Right atrium auricular region (tissue), 2 donors: ENCODE results near the gene PTPN4. TPM values are rescaled to one million over a fixed set of nuclear protein-coding genes. Genes with fewer than 3 reads are reported as not detected.

Experiments
- DNase-seq: peaks from one replicate; pipeline ENCODE4 v3.0.0-alpha.2; 2019; ENCODE audit warnings: low spot score
- H3K27ac ChIP-seq, 2 donors: fragments of 200-600 bp; sonication (generic); 1 replicate in 1 of 2; 2 replicates in 1 of 2; pipeline ENCODE4 v1.5.1; 2016 to 2019
- H3K27me3 ChIP-seq, 2 donors: fragments of 200-600 bp; sonication (generic); one replicate each; pipeline versions ENCODE4 v1.5.1 to v1.6.0; 2017 to 2019
- H3K36me3 ChIP-seq: fragments of 200-600 bp; sonication (generic); one replicate; pipeline ENCODE4 v1.5.1; 2016
- H3K4me1 ChIP-seq, 2 donors: fragments of 200-600 bp; sonication (generic); one replicate each; pipeline versions ENCODE4 v1.5.1 to v1.6.0; 2017 to 2019
- H3K4me3 ChIP-seq, 2 donors: fragments of 200-600 bp; sonication (generic); 1 replicate in 1 of 2; 2 replicates in 1 of 2; pipeline ENCODE4 v1.5.1; 2017 to 2019; ENCODE audit warnings: mild to moderate bottlenecking in 1 of 2, moderate library complexity in 1 of 2
- H3K9me3 ChIP-seq, 2 donors: fragments of 200-600 bp; sonication (generic); one replicate each; pipeline ENCODE4 v1.5.1; 2019
- CTCF ChIP-seq, 2 donors: fragments of 200-600 bp; sonication (generic); IDR thresholded peaks; one replicate each; pipeline ENCODE4 v1.5.1; 2019; ENCODE audit warnings: antibody characterized with exemption in 2 of 2
- total RNA-seq, 2 donors: library from RNA; depleted of rRNA; stranded (reverse); fragments of >200 nt; gene quantifications; one replicate each; pipeline ENCODE4 v1.1.0, GENCODE V29; 2016

PTPN4 gene
- total RNA-seq, 2 donors from 2014 or later, result 23.7 to 44.1 TPM

DNA sequence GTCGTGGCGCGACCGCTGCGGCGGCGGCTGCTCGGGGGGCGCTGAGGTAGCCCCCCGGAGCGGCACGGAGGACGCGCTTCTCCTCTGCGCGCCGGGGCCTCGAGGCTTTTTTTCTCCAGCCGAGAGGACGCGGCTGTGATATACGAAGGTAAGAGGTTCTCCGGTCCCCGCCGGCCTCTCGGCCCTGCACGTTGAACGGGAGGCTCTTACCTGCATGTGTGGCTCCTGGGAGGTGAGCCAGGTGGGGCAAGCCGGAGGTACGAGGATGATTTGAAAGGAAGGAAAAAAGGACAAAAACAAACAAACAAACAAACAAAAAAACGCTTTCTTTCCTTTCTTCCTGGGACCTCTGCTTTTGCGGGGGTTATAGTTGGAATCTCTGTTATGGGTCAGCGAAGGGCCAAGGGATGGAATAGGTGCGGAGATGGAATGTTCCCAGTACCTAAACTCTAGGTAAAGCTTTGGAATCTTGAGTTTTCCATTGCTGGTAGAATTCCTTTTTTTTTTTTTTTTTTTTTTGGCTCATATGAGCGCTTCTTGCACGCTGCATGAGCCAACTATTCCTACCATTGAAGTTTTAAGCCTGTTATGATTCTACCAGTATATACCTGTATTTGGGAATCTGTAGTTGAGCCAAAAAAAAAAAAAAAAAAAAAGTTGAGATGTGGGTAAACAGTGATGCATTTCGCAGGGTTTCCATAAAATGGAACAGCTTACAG, 674 bp downstream of the PTPN4 start:
- Histone ChIP-seq H3K27ac (peak overlapping the region; percentile 91 to 95), H3K27me3 (no peaks in the 10 kb centered on the region), H3K36me3 (no peaks in the 10 kb centered on the region), H3K9me3 (no peaks in the 10 kb centered on the region), H3K4me3 (peak overlapping the region; percentile 72 to 89), H3K4me1 (peaks cover 0 to 45% of the 10 kb centered on the region in 2 donors)
- DNase-seq, result no peak
- TF ChIP-seq CTCF (IDR thresholded peaks at IDR 0.05), result no peak

DNA sequence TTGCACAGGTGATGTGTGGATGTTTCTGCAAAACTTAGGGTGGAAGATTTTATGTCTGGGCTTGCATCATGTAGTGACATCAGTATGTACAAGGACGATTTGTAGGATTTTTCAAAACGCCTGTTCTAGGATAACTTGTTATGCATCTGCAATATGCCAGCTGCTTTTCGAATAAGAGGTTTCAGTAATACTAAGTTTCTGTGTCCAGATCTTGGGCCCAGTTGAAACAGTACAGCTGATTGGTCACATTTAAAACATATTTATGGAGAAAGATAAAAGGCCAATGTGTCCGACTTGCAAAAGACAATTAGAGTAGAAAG, 1.2 kb downstream of the PTPN4 start:
- no peak for TF ChIP-seq CTCF (IDR thresholded peaks at IDR 0.05)
- Histone ChIP-seq H3K27ac (peak overlapping the region; percentile 23 to 95), H3K9me3 (no peaks in the 10 kb centered on the region), H3K27me3 (no peaks in the 10 kb centered on the region), H3K36me3 (no peaks in the 10 kb centered on the region), H3K4me3 (peak overlapping the region; percentile 72 to 89), H3K4me1 (peaks cover 0 to 45% of the 10 kb centered on the region in 2 donors)
- no peak for DNase-seq

- H3K27me3 ChIP-seq, result no peaks in the 10 kb centered on the region
- peaks cover 0 to 29% of the 10 kb centered on the region in 2 donors for H3K4me1 ChIP-seq
- no peak overlapping the region for H3K27ac ChIP-seq
- no peaks in the 10 kb centered on the region for H3K36me3 ChIP-seq
- no peak for TF ChIP-seq CTCF (IDR thresholded peaks at IDR 0.05)
- DNase-seq, result no peak
- no peak overlapping the region for H3K4me3 ChIP-seq
- H3K9me3 ChIP-seq, result no peaks in the 10 kb centered on the region
Measured at GRCh38 chr2:119764832-119765231, 5.1 kb downstream of the PTPN4 start.

DNA sequence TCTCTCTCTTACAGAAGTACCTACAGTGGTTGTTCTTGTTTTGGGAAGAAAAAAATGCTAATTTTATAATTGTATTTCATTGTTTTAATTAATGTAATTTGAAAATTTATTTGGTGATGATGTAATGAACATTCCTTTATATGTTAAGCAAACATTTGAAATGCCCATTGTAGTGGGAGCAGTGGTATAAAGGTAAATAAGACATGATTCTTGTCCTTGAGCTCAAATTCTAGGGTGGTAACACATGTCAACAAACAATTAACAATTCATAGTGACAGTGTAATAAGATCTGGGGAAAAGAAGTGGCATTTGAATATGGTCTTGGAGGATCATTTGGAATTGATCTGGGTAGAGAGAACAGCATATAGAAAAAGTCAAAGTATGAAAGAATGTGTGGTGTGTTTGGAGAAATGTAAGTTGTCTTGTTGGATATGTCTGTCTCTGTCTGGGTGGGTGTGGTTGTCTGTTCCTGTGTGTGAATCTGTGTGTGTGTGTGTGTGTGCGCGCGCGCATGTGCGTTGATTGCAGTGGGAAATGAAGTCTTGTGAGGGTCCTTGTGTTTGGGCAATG, 5.8 kb downstream of the PTPN4 start:
- TF ChIP-seq CTCF (IDR thresholded peaks at IDR 0.05), result no peak
- H3K9me3 ChIP-seq, result no peaks in the 10 kb centered on the region
- H3K27ac ChIP-seq, result no peak overlapping the region
- no peaks in the 10 kb centered on the region for H3K27me3 ChIP-seq
- no peaks in the 10 kb centered on the region for H3K36me3 ChIP-seq
- no peak overlapping the region for H3K4me3 ChIP-seq
- no peak for DNase-seq
- peaks cover 0 to 29% of the 10 kb centered on the region in 2 donors for H3K4me1 ChIP-seq

GRCh38 chr2:119766944-119767343, 7.2 kb downstream of the PTPN4 start:
- Histone ChIP-seq H3K36me3 (no peaks in the 10 kb centered on the region), H3K27ac (no peak overlapping the region), H3K27me3 (no peaks in the 10 kb centered on the region), H3K4me3 (no peak overlapping the region), H3K9me3 (no peaks in the 10 kb centered on the region), H3K4me1 (peaks cover 0 to 28% of the 10 kb centered on the region in 2 donors)
- TF ChIP-seq CTCF (IDR thresholded peaks at IDR 0.05), result peak in 1 of 2 donors; percentile 16
- no peak for DNase-seq
